OCI-LY3 (cell line): ENCODE measurements around the gene NBEA.
A peak's percentile ranks its signal among the peaks of the same experiment; 100 is the strongest.

ENCODE experiments used
- H2AFZ ChIP-seq: fragments of 200-600, 300-600 bp; shearing (Covaris generic); 2 replicates; pipeline ENCODE4 v1.6.0; 2014; ENCODE audit warnings: antibody characterized with exemption, low read depth, low read length
- H3K27ac ChIP-seq: fragments of 200-600, 300-600 bp; sonication (generic); 2 replicates; pipeline ENCODE4 v1.5.1; 2014; ENCODE audit warnings: mild to moderate bottlenecking, low read length, moderate library complexity, mixed read lengths
- H3K27me3 ChIP-seq: fragments of 200-600, 300-600 bp; sonication (generic); 2 replicates; pipeline ENCODE4 v1.6.1; 2014; ENCODE audit warnings: low read depth, low read length, mixed read lengths
- H3K36me3 ChIP-seq: fragments of 200-600, 300-600 bp; sonication (generic); replicated peaks from 2 replicates; pipeline ENCODE3; 2014; ENCODE audit warnings: low read depth, low read length, mixed read lengths
- H3K4me1 ChIP-seq: fragments of 300-600, 200-600 bp; sonication (generic); 2 replicates; pipeline ENCODE4 v1.6.1; 2014; ENCODE audit warnings: low read length, mixed read lengths
- H3K4me2 ChIP-seq: fragments of 200-600, 300-600 bp; sonication (generic); 2 replicates; pipeline ENCODE4 v1.6.1; 2014; ENCODE audit warnings: low read length, mixed read lengths
- H3K4me3 ChIP-seq: fragments of 300-600, 200-600 bp; sonication (generic); 2 replicates; pipeline ENCODE4 v1.5.1; 2014; ENCODE audit warnings: antibody characterized with exemption, mild to moderate bottlenecking, low read length, moderate library complexity
- H3K79me2 ChIP-seq: fragments of 300-600, 200-600 bp; shearing (Covaris generic); 2 replicates; pipeline ENCODE4 v1.6.1; 2014; ENCODE audit warnings: mild to moderate bottlenecking, low read length, mixed read lengths
- H3K9ac ChIP-seq: fragments of 300-600, 200-600 bp; shearing (Covaris generic); 2 replicates; pipeline ENCODE4 v1.6.0; 2014; ENCODE audit warnings: mild to moderate bottlenecking, low read length, moderate library complexity
- H3K9me3 ChIP-seq: fragments of 200-600, 300-600 bp; shearing (Covaris generic); 2 replicates; pipeline ENCODE4 v1.6.1; 2014; ENCODE audit warnings: low read length, mixed read lengths; ENCODE audit not compliant: insufficient read depth
- H4K20me1 ChIP-seq: fragments of 200-600, 300-600 bp; sonication (generic); 2 replicates; pipeline ENCODE4 v1.6.1; 2016; ENCODE audit warnings: low read length, mixed read lengths; ENCODE audit not compliant: insufficient read depth
- EZH2phosphoT487 ChIP-seq: fragments of 200-600 bp; shearing (Covaris generic); IDR thresholded peaks from 2 replicates; pipeline ENCODE4 v1.6.1; 2018; ENCODE audit warnings: antibody characterized with exemption, mixed run types, low read depth
- TF ChIP-seq, protein P1 (sequence below): fragments of 200-600, 300-600 bp; sonication (generic); IDR thresholded peaks from 2 replicates; pipeline ENCODE4 v1.5.1; 2014; ENCODE audit warnings: antibody characterized with exemption, low read length, low read depth

Gene NBEA

DNA sequence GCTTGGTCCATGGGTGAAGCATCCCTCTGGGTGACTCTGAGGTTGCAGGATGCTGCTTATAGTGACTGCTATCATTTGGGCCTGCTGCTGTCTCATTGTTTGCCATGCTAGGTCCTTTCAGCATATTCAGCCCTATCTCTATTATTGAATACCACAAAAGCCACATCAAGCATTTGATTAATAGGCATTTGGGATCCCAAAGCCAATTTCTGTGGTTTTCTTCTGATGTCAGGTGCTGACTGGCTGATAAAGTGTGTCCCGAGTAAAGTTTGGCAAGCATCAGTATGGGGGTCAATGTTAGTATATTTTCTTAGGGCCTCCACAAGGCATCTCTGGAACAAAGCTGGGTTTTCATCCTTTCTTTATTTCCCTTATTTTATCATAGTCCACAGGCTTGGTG, 204.6 kb downstream of the NBEA start:
- Histone ChIP-seq H3K36me3 (peaks cover 13% of the 10 kb centered on the region), H4K20me1 (no peaks in the 10 kb centered on the region), H3K4me1 (peaks cover 8% of the 10 kb centered on the region), H3K4me3 (no peak overlapping the region), H3K27me3 (no peaks in the 10 kb centered on the region), H3K79me2 (no peaks in the 10 kb centered on the region), H3K9ac (no peak overlapping the region), H3K27ac (no peak overlapping the region), H2AFZ (no peak overlapping the region), H3K9me3 (no peaks in the 10 kb centered on the region), H3K4me2 (no peak overlapping the region)
- TF ChIP-seq, protein P1, sequence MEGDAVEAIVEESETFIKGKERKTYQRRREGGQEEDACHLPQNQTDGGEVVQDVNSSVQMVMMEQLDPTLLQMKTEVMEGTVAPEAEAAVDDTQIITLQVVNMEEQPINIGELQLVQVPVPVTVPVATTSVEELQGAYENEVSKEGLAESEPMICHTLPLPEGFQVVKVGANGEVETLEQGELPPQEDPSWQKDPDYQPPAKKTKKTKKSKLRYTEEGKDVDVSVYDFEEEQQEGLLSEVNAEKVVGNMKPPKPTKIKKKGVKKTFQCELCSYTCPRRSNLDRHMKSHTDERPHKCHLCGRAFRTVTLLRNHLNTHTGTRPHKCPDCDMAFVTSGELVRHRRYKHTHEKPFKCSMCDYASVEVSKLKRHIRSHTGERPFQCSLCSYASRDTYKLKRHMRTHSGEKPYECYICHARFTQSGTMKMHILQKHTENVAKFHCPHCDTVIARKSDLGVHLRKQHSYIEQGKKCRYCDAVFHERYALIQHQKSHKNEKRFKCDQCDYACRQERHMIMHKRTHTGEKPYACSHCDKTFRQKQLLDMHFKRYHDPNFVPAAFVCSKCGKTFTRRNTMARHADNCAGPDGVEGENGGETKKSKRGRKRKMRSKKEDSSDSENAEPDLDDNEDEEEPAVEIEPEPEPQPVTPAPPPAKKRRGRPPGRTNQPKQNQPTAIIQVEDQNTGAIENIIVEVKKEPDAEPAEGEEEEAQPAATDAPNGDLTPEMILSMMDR, result no peak
- TF ChIP-seq EZH2phosphoT487, result no peak

DNA sequence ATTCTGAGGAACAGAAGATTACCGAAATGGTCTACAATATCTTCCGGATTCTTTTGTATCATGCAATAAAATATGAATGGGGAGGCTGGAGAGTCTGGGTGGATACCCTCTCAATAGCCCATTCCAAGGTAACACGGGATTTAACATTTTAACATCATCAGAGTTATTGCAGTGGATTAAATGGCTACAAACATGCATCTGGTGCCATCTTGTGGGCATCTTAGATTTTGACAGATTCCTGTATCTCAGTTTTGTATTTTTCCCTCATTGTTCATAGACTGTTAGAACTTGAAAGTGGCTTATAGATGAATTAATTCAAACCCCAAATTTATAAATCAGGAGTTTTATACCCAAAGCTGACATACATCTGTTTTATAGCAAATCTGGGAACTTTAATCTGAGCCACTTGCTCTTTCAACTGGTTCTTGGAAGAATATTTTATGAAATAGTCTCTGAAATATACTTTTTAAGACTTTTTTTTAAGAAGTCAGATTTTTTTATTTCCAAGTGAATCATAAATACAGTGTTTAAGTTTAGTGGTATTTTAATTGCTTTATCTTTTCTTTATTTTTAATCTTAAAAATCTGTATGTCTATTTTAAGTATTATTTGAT, 215.2 kb downstream of the NBEA start:
- Histone ChIP-seq H3K27me3 (no peaks in the 10 kb centered on the region), H2AFZ (no peak overlapping the region), H3K4me1 (peaks cover 3% of the 10 kb centered on the region), H3K27ac (no peak overlapping the region), H3K9ac (no peak overlapping the region), H3K4me3 (no peak overlapping the region), H3K4me2 (no peak overlapping the region), H4K20me1 (no peaks in the 10 kb centered on the region), H3K36me3 (no peaks in the 10 kb centered on the region), H3K9me3 (no peaks in the 10 kb centered on the region), H3K79me2 (no peaks in the 10 kb centered on the region)
- TF ChIP-seq, protein P1, result peak; percentile 93
- TF ChIP-seq EZH2phosphoT487, result no peak

DNA sequence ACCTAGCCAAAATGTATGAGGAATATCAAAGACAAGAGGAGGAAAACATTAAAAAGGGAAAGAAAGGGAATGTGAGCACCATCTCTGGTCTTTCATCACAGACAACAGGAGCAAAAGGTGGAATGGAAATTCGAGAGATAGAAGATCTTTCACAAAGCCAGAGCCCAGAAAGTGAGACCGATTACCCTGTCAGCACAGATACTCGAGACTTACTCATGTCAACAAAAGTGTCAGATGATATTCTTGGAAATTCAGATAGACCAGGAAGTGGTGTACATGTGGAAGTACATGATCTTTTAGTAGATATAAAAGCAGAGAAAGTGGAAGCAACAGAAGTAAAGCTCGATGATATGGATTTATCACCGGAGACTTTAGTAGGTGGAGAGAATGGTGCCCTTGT, 217.0 kb downstream of the NBEA start:
- Histone ChIP-seq H3K4me1 (peaks cover 19% of the 10 kb centered on the region), H3K9ac (no peak overlapping the region), H3K27ac (no peak overlapping the region), H3K4me3 (no peak overlapping the region), H3K4me2 (no peak overlapping the region), H3K27me3 (no peaks in the 10 kb centered on the region), H3K36me3 (no peaks in the 10 kb centered on the region), H2AFZ (no peak overlapping the region), H4K20me1 (no peaks in the 10 kb centered on the region), H3K79me2 (no peaks in the 10 kb centered on the region), H3K9me3 (no peaks in the 10 kb centered on the region)
- TF ChIP-seq, protein P1, result no peak
- no peak for TF ChIP-seq EZH2phosphoT487

DNA sequence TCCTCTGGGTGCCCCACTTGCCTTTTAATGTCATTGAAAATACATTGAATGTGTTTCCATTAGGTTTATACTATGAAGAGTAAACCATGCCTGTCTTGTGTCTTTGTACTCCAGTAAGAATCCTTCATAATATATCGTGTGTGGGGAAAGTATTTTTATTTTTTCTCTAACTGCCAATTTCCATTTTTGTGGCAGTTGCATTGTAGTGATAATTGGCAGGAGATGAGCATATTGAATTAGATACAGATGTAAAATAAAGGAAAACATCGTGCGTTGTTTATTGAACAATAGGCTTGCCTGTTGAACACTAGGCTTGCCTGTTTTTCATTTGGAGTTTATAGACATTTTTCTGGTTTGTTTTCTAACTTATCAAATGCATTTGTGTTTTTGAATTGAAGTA, 218.8 kb downstream of the NBEA start:
- Histone ChIP-seq H3K9me3 (no peaks in the 10 kb centered on the region), H3K9ac (no peak overlapping the region), H4K20me1 (no peaks in the 10 kb centered on the region), H3K27ac (no peak overlapping the region), H3K36me3 (no peaks in the 10 kb centered on the region), H3K79me2 (no peaks in the 10 kb centered on the region), H3K27me3 (no peaks in the 10 kb centered on the region), H3K4me2 (no peak overlapping the region), H3K4me3 (no peak overlapping the region), H2AFZ (no peak overlapping the region), H3K4me1 (peaks cover 29% of the 10 kb centered on the region)
- no peak for TF ChIP-seq EZH2phosphoT487
- TF ChIP-seq, protein P1, result no peak
